Measurements from ENCODE around the gene PLOD1. TPM values are rescaled to one million over a fixed set of nuclear protein-coding genes. Genes with fewer than 3 reads are reported as not detected.
"Not testable (repeated sequence)": the region's sequence is repeated elsewhere in the genome, so short reads cannot be mapped to it uniquely, and the experiment has no call there.

Gene PLOD1
- total and polyA plus RNA-seq, 2 experiments from 2014 or later = 22.4 to 62.9 TPM

DNA sequence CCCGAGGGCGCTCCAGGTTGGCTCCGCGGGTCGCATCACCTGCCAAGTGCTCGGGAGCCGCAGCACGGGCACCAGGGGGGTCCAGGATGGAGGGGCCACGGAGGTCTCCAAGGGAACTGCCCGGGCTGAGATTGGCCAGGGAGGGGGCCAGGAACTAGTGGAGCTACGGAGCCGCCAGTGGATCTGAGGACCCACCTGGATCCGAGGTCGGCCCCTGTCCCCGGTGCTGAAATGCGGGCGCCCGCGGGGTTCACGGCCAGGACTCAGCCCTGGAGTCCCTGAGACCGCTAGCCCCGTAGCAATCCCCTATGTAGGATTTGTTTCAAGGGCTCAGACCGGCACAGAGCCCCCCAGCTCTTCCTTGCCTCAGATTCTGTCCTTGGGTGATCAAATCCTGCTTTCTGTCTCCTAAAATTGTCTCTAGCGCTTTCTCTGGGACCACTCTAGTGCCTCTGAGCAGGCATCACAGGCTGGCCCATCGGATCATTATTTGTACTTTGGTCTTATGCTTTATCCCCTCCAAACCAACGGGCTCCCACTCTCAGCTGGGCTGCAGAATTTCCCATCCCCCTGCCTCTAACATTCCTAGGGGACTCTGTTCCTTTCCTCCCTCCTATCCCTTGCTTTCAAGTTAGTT is 35.6 kb upstream of the PLOD1 start:
- peaks cover 7% of the 10 kb centered on the region for H3K4me1 Mint-ChIP-seq
- Histone ChIP-seq H2AFZ (peak overlapping the region; percentile 52; the same call in 1 of the 2 replicates), H3F3A (replicated peaks; ENCODE audit: low read depth) (peaks cover 5% of the 10 kb centered on the region; the same call in 1 of the 2 replicates), H4K20me1 (replicated peaks; ENCODE audit: insufficient read depth) (no peaks in the 10 kb centered on the region), H3K4me1 (ENCODE audit: insufficient read depth) (peaks cover 9% of the 10 kb centered on the region; the same call in 1 of the 2 replicates), H3K4me3 (peak overlapping the region; percentile 52), H3K27ac (ENCODE audit: low read depth) (no peak overlapping the region), H3K27me3 (ENCODE audit: insufficient read depth) (0 out of 2 replicates have a peak, but pooled peaks cover 3% of the 10 kb centered on the region), H3K9me2 (ENCODE audit: insufficient read depth) (no peaks in the 10 kb centered on the region), H3K36me3 (ENCODE audit: insufficient read depth) (no peaks in the 10 kb centered on the region), H3K79me2 (replicated peaks; ENCODE audit: insufficient read depth) (no peaks in the 10 kb centered on the region), H3K4me2 (peak overlapping the region; percentile 85)
- no peaks in the 10 kb centered on the region for H3K9me3 Mint-ChIP-seq
- peak; percentile 83 for DNase-seq (ENCODE audit: low spot score)
- no peaks in the 10 kb centered on the region for H3K36me3 Mint-ChIP-seq (ENCODE audit: low read depth)
- H3K27me3 Mint-ChIP-seq (ENCODE audit: insufficient read depth, low read depth, poor library complexity) = peaks cover 4% of the 10 kb centered on the region
- no peak for TF ChIP-seq ZNF331 (CRISPR knock-in tag; IDR thresholded peaks at IDR 0.05; ENCODE audit: low read depth)
- TF ChIP-seq, protein P1, sequence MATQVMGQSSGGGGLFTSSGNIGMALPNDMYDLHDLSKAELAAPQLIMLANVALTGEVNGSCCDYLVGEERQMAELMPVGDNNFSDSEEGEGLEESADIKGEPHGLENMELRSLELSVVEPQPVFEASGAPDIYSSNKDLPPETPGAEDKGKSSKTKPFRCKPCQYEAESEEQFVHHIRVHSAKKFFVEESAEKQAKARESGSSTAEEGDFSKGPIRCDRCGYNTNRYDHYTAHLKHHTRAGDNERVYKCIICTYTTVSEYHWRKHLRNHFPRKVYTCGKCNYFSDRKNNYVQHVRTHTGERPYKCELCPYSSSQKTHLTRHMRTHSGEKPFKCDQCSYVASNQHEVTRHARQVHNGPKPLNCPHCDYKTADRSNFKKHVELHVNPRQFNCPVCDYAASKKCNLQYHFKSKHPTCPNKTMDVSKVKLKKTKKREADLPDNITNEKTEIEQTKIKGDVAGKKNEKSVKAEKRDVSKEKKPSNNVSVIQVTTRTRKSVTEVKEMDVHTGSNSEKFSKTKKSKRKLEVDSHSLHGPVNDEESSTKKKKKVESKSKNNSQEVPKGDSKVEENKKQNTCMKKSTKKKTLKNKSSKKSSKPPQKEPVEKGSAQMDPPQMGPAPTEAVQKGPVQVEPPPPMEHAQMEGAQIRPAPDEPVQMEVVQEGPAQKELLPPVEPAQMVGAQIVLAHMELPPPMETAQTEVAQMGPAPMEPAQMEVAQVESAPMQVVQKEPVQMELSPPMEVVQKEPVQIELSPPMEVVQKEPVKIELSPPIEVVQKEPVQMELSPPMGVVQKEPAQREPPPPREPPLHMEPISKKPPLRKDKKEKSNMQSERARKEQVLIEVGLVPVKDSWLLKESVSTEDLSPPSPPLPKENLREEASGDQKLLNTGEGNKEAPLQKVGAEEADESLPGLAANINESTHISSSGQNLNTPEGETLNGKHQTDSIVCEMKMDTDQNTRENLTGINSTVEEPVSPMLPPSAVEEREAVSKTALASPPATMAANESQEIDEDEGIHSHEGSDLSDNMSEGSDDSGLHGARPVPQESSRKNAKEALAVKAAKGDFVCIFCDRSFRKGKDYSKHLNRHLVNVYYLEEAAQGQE (IDR thresholded peaks at IDR 0.05; ENCODE audit: unreplicated experiment) = peak; percentile 85
- H3K4me3 Mint-ChIP-seq = no peak overlapping the region
- ATAC-seq = peak; percentile 93
- no peak overlapping the region for H3K27ac Mint-ChIP-seq

DNA sequence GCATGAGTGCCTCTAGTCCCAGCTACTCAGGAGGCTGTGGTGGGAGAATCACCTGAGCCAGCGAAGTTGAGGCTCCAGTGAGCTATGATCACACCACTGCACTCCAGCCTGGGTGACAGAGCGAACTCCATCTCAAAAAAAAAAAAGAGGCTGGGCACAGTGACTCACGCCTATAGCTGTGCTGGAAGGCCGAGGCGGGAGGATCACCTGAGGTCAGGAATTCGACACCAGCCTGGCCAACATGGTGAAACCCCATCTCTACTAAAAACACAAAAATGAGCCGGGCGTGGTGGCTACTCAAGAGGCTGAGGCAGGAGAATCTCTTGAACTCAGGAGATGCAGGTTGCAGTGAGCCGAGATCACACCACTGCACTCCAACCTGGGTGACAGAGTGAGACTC is 33.1 kb upstream of the PLOD1 start:
- H3K36me3 Mint-ChIP-seq (ENCODE audit: low read depth); H3K4me3 ChIP-seq; H3K79me2 ChIP-seq (replicated peaks; ENCODE audit: insufficient read depth); H3K9me3 Mint-ChIP-seq; H3K36me3 ChIP-seq (ENCODE audit: insufficient read depth); ATAC-seq; H3K4me2 ChIP-seq; DNase-seq (ENCODE audit: low spot score); H3K9me2 ChIP-seq (ENCODE audit: insufficient read depth); H3K27ac ChIP-seq (ENCODE audit: low read depth); H3K4me3 Mint-ChIP-seq; H3F3A ChIP-seq (replicated peaks; ENCODE audit: low read depth); H2AFZ ChIP-seq; H3K27ac Mint-ChIP-seq; H3K27me3 ChIP-seq (ENCODE audit: insufficient read depth); H3K4me1 ChIP-seq (ENCODE audit: insufficient read depth); H4K20me1 ChIP-seq (replicated peaks; ENCODE audit: insufficient read depth); H3K4me1 Mint-ChIP-seq: not testable (repeated sequence)
- H3K27me3 Mint-ChIP-seq (ENCODE audit: insufficient read depth, low read depth, poor library complexity) = peaks cover 10% of the 10 kb centered on the region

DNA sequence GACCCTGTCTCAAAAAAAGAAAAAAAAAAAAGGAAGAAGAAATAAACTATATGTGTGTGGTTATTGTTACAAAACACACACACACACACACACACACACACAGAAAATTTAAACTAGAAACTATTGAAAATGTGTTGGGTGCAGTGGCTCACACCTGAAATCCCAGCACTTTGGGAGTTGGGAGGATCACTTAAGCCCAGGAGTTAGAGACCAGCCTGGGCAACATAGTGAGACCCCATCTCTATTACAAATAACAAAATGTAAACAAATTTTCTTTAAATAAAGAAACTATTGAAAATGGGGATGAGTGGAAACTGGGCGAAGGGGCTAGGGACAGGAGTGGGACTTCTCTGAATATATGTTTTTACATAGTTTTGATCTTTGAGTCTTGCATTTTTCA is 31.3 kb upstream of the PLOD1 start:
- no peaks in the 10 kb centered on the region for H3K9me2 ChIP-seq (ENCODE audit: insufficient read depth)
- ATAC-seq (no peak), DNase-seq (ENCODE audit: low spot score) (no peak)
- H3K27me3 ChIP-seq (ENCODE audit: insufficient read depth) = 0 out of 2 replicates have a peak, but pooled peaks cover 3% of the 10 kb centered on the region
- H3F3A ChIP-seq (replicated peaks; ENCODE audit: low read depth) = no peaks in the 10 kb centered on the region; the same call in 1 of the 2 replicates
- Mint-ChIP-seq H3K4me3 (no peak overlapping the region), H3K27me3 (ENCODE audit: insufficient read depth, low read depth, poor library complexity) (peaks cover 18% of the 10 kb centered on the region), H3K36me3 (ENCODE audit: low read depth) (no peaks in the 10 kb centered on the region), H3K4me1 (peaks cover 13% of the 10 kb centered on the region), H3K27ac (no peak overlapping the region), H3K9me3 (no peaks in the 10 kb centered on the region)
- H2AFZ ChIP-seq = no peak overlapping the region
- no peak overlapping the region for H3K27ac ChIP-seq (ENCODE audit: low read depth)
- no peak overlapping the region for H3K4me2 ChIP-seq
- H3K4me3 ChIP-seq = no peak overlapping the region
- no peaks in the 10 kb centered on the region for H3K79me2 ChIP-seq (replicated peaks; ENCODE audit: insufficient read depth)
- no peaks in the 10 kb centered on the region for H3K36me3 ChIP-seq (ENCODE audit: insufficient read depth)
- H3K4me1 ChIP-seq (ENCODE audit: insufficient read depth) = peaks cover 9% of the 10 kb centered on the region; the same call in 1 of the 2 replicates
- H4K20me1 ChIP-seq (replicated peaks; ENCODE audit: insufficient read depth) = no peaks in the 10 kb centered on the region
- TF ChIP-seq POLR2AphosphoS5 (IDR thresholded peaks at IDR 0.05; ENCODE audit: low read depth) = no peak
- no peak for TF ChIP-seq EZH2 (IDR thresholded peaks at IDR 0.05; ENCODE audit: low read depth, unreplicated experiment)
- TF ChIP-seq, protein P2, sequence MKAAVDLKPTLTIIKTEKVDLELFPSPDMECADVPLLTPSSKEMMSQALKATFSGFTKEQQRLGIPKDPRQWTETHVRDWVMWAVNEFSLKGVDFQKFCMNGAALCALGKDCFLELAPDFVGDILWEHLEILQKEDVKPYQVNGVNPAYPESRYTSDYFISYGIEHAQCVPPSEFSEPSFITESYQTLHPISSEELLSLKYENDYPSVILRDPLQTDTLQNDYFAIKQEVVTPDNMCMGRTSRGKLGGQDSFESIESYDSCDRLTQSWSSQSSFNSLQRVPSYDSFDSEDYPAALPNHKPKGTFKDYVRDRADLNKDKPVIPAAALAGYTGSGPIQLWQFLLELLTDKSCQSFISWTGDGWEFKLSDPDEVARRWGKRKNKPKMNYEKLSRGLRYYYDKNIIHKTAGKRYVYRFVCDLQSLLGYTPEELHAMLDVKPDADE (IDR thresholded peaks at IDR 0.05) = no peak
- no peak for TF ChIP-seq NANOG (IDR thresholded peaks at IDR 0.05; ENCODE audit: borderline replicate concordance)
- TF ChIP-seq ZNF114 (CRISPR knock-in tag; IDR thresholded peaks at IDR 0.05) = no peak
- TF ChIP-seq, protein P1 (IDR thresholded peaks at IDR 0.05; ENCODE audit: unreplicated experiment) = no peak
